HEK293 (cell line): ENCODE data around the gene PPP1R14C.

ENCODE experiments used
- CTCF ChIP-seq: fragments of 450-650 bp; formaldehyde crosslinking; IDR thresholded peaks from 2 replicates; pipeline ENCODE4 v1.5.1; 2016; ENCODE audit warnings: missing biosample characterization, missing genetic modification characterization
- SETDB1 ChIP-seq: IDR thresholded peaks from one replicate; pipeline ENCODE4 v1.6.1; 2017; ENCODE audit warnings: mild to moderate bottlenecking, low read length, moderate library complexity, mixed read lengths; ENCODE audit not compliant: insufficient read length
- ZBTB44 ChIP-seq: fragments of 450-650 bp; IDR thresholded peaks from 2 replicates; pipeline ENCODE4 v1.5.1; 2018; ENCODE audit warnings: missing biosample characterization, mild to moderate bottlenecking, missing genetic modification characterization
- ZEB2 ChIP-seq: fragments of 450-650 bp; formaldehyde crosslinking; IDR thresholded peaks from 2 replicates; pipeline ENCODE4 v1.5.1; 2016; ENCODE audit warnings: missing biosample characterization, missing genetic modification characterization
- ZFP37 ChIP-seq: fragments of 450-650 bp; formaldehyde crosslinking; IDR thresholded peaks from 2 replicates; pipeline ENCODE4 v1.5.1; 2016; ENCODE audit warnings: missing biosample characterization, missing genetic modification characterization
- ZNF274 ChIP-seq, 2 experiments: fragments of 200-500 bp in 1 of 2; fragments of 450-650 bp in 1 of 2; sonication (Bioruptor generic) in 1 of 2; formaldehyde crosslinking in 1 of 2; IDR thresholded peaks; 2 replicates each; pipeline versions ENCODE4 v1.5.1 to v1.6.1; 2014 to 2016; ENCODE audit warnings: borderline replicate concordance in 1 of 2, inconsistent platforms in 1 of 2, low read length in 1 of 2, missing biosample characterization in 1 of 2, missing genetic modification characterization in 1 of 2
- ZNF426 ChIP-seq: fragments of 450-650 bp; formaldehyde crosslinking; IDR thresholded peaks from 2 replicates; pipeline ENCODE4 v1.5.1; 2017; ENCODE audit warnings: missing biosample characterization, missing genetic modification characterization, mild to moderate bottlenecking, inconsistent platforms, moderate library complexity
- ZNF518A ChIP-seq: fragments of 450-650 bp; formaldehyde crosslinking; conservative IDR thresholded peaks from 2 replicates; pipeline ENCODE4 v1.5.1; 2016; ENCODE audit warnings: low read depth, missing biosample characterization, missing genetic modification characterization
- ZNF561 ChIP-seq: fragments of 450-650 bp; IDR thresholded peaks from 2 replicates; pipeline ENCODE4 v1.5.1; 2018; ENCODE audit warnings: missing biosample characterization, missing genetic modification characterization, borderline replicate concordance
- ZNF837 ChIP-seq: fragments of 450-650 bp; formaldehyde crosslinking; IDR thresholded peaks from 2 replicates; pipeline ENCODE4 v1.5.1; 2016; ENCODE audit warnings: missing biosample characterization, missing genetic modification characterization

- TF ChIP-seq CTCF (tag by site-specific recombination) (no peak), ZNF837 (no peak), ZNF274 (IDR thresholded peaks at IDR 0.05; ENCODE audit: low read length) (no peak), ZNF274 (tag by site-specific recombination; IDR thresholded peaks at IDR 0.05; ENCODE audit: borderline replicate concordance) (no peak), ZBTB44 (no peak), ZFP37 (tag by site-specific recombination) (no peak), ZNF518A (tag by site-specific recombination) (no peak), SETDB1 (no peak), ZEB2 (tag by site-specific recombination) (no peak), ZNF426 (tag by site-specific recombination) (no peak), ZNF561 (no peak)
Observed at GRCh38 chr6:150176659-150177058, 33.8 kb downstream of the PPP1R14C start.
